Ramos (cell line): ENCODE data around the gene ATAD2B.

Source experiments
- in situ Hi-C: fragments of 300-500 bp; cut with MboI; formaldehyde crosslinking; loops from one replicate; pipeline ENCODE4 v1.14.3; 2022; ENCODE audit warnings: low sequenced_read_pairs; ENCODE audit not compliant: unreplicated experiment

Gene ATAD2B

DNA sequence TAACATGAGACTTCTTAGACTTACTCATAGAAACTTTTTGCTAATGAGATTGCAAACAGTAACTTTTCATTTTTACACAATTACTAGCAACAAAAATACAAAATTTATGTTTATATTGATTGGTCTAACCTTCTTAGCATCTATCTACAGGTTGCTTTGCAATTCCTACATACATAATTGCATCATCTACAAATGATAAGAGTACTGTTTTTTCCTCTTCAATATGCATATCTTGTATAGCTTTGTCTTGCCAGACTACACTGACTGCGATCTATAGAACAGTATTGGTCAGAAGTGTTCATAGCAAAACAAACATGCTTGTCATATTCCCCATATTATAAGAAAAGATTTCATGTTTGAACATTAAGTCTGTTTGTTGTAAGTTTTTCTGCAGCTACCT, 87.9 kb downstream of the ATAD2B start:
- in situ Hi-C loops, result no loop called here

DNA sequence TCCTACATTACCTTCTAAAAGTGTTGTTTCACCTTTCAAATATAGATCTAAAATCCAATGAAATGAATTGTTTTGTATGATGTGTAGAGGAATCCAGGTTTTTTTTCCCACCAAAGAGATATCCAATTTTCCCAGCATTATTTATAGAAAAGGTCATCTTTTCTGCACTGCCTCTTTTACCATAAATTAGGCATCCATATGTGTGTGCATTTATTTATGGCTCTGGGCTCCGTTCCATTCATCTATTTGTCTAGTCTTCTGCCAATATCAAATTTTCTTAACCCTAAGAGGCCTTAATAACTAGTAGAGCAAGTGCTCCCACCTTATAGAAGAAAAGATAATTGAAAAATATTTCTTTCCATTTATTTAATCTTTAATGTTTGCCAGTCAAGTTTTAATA, 88.3 kb downstream of the ATAD2B start:
- in situ Hi-C loops, result no loop called here

DNA sequence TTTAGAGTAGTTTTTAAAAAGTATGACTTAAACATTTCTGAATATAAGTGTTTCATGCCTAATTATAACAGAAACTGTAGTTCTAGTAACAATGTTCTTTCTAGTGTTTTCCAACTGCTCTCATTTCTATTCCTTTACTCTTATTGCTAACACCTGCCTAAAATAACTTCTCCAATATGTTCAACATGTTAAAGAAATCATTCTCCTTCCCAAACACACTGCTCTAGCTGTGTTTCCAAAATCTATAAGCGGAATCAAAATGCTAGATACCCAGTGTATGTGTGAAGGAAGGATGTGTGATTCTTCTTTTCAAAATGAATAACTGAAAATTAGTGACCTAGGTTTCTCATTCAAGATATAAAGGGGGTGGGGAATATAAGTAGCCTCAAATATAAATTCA, 89.1 kb downstream of the ATAD2B start:
- in situ Hi-C loops, result no loop called here

DNA sequence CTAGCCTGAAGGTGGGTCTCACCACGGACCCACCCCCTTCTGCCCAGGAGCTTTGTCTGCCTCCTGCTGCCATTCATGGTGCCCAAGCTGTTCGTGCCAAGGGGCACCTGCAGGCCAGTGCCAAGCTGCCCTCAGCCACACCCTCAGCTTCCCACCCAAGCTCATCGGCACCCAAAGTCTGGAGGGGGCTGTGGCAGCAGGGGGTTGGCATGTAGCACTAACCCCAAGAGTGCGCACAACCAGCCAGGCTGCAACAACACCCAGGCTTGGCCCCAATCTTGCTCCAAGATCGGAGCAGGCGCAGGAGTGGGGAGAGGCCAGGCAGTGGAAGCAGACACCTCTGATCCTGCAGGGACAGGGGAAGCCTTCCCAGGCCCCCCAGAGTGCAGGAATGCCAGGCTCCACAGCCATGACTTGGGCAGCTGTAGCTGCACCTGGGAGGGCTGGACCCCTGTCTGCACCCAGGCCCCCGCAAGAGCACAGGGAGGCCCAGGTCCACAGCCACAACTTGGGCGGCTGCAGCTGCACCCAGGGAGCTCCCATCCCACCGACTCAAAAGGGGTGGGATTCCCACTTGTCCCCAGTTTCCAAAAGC, 89.9 kb downstream of the ATAD2B start:
- in situ Hi-C loops, result no loop called here

DNA sequence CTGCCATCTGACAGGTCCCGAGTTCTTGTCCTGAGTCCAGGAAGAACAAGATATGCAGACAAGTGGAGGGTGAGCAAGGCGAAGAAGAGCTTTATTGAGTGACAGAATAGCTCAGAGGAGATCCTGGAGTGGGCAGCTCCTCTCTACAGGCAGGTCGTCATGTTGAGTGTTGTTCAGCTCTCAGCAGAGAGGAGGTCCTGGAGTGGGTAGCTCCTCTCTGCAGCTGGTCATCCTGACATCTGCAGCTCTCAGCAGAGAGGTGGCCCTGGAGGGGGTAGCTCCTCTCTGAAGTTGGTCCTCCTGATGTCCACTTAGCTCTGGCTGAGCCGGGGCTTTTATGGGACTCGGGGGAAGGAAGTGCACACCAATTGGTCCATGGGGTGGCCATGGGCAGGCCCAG, 90.4 kb downstream of the ATAD2B start:
- in situ Hi-C loops, result no loop called here

DNA sequence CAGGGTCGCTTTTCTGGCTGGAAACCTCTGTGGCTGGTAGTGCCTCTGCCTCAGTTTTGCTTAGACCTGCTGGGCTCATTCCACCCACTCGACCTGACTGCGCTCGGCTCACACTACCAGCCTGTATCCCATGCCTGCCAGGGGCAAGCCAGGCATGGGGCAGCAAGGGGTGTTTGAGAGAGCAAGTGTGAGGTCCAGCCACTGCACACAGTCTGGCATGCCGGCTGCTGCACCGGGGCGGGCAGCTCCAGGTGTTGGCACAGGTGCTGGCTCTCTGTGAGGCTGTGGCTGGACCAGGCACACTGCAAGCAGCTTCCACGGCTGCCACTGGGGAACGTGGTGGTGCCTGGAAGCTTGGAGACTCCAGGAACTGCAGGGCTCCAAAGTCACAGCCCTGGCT, 90.9 kb downstream of the ATAD2B start:
- in situ Hi-C loops, result no loop called here

DNA sequence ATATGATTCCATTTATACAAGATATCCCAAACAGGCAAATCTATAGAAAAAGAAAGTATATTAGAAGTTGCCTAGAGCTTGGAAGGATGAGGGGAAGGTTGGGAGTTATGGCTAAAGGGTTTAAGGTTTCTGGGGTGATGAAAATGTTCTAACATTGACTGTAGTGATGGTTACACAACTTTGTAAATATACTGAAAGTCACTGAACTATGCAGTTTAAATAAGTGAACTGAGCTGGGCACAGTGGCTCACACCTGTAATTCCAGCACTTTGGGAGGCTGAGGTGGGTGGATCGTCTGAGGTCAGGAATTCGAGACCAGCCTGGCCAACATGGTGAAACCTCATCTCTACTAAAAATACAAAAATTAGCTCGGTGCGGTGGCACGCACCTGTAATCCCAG, 91.5 kb downstream of the ATAD2B start:
- in situ Hi-C loops, result no loop called here

DNA sequence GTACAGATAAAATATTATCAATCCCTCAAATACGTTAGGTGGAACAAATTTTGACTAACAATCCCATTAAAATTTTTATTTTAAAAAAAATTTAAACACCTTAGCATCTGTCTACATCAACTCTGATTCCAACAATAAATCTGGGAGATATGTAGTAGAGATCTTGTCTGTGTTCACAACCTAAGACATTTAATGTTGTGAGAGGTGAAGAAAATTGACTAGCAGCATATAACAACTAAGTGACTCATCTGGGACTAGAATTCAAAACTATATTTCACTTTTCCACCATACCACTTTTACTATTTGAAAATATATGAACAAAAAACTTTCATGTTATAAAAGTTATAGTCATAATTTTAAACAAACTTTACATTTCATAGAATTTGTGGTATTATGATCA, 97.9 kb downstream of the ATAD2B start:
- in situ Hi-C loops, result loop anchor here (10.0 kb wide), 2 partner anchors 236 to 336 kb away; no protein-coding TSS in a partner anchor

DNA sequence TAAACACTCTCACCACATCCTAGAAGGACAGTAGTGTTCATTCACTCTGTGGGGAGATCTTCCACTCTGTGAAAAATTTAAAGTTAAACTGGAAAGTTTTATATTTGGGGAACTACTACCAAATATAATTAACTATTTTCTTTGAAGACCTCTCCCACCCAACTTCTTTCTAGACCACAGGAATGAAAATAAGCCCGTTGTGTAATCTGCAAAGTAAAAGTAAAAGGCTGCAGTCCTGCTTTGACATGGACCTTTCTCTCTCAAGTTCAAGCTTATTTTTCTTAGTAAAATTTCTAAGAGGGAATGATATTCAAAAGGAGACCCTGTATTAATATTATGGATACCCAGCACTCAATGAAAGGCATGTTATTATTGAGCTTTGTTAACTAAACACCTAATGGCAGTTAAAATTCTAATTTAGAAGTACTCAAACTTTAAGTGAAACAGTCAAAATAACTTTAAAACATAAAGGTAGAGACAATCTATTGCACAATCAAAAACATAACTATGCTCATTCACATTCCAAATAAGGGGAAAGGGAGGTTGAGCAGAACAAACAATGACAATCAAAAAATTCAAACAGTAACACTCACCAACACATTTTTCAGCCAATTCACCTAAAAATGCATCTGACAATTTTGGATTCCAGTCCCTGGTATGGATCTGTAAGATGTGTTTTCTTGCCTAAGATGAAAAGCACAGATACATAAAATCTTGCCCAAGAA, 98.5 kb downstream of the ATAD2B start:
- in situ Hi-C loops, result loop anchor here (10.0 kb wide), 2 partner anchors 236 to 336 kb away; no protein-coding TSS in a partner anchor

DNA sequence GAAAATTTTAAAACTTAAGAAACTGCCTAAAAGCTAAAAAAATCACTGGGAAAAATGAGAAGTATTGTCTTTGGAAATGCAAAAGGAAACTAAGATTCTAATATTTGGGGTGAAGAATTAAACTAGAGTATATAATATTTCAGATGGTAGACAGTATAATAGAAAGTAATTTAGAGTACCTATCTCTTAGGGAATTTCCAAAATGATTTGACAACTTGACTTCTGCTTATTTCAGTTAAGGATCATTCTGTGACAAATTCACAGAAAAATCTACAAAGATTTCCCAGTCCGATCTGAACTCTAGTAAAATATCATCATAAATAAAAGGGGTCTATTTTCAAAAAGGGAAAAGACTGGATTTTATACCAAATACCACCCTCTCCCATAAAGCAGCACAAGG, 99.6 kb downstream of the ATAD2B start:
- in situ Hi-C loops, result loop anchor here (10.0 kb wide), 2 partner anchors 238 to 338 kb away; no protein-coding TSS in a partner anchor

DNA sequence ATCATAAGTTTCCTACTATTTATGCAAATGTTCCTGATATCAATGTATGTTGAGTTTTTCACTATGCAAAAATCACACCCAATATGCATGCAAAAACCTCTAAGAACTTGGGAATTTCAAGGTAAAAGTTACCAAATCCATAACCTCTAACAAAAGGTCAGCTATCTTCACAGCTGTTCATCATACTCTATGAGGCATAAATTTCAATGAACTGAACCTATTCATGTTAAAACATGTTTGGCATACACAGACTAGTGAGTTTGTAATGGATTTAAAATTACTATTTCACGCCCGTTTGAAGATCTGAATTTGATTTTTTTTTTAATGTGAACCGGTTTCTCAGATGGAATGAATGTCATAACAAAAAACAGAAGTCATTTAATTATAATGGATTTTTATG, 100.2 kb downstream of the ATAD2B start:
- in situ Hi-C loops, result loop anchor here (10.0 kb wide), 2 partner anchors 238 to 338 kb away; no protein-coding TSS in a partner anchor

DNA sequence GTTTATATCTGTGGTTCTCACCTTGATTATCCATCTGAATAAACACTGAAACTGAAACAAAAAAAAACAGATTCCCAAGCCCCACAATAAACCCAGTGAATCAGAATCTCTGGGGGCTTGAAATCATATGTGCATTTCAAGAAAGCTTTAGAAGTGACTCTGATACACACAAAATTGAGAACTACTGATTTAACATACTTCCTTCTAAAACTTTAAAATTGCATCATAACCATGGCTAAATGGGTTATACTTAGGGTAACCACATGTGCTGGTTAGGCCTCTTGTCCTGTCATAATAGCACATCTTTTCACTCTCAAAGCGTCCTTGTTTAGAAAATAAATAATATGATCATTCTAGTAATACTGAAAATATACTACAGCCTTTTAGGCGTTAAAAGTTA, 100.9 kb downstream of the ATAD2B start:
- in situ Hi-C loops, result loop anchor here (10.0 kb wide), 2 partner anchors 239 to 339 kb away; no protein-coding TSS in a partner anchor

DNA sequence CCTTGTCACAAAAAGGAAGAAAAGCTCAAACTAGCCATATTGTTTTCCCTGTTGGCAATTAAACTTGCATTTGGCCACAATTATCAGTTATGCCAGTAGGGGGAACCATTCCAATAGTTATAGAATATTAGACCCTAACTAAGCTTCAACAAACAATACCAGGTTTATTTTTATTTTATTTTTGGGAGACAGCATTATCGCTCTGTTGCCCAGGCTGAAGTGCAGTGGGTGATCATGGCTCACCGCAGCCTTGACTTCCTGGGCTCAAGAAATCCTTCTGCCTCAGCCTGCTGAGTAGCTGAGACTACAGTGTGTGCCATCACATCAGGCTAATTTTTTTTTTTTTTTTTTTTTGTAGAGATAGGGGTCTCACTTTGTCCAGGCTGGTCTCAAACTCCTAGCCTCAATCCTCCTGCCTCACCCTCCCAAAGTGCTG, 102.1 kb downstream of the ATAD2B start:
- in situ Hi-C loops, result loop anchor here (10.0 kb wide), 2 partner anchors 240 to 340 kb away; no protein-coding TSS in a partner anchor

DNA sequence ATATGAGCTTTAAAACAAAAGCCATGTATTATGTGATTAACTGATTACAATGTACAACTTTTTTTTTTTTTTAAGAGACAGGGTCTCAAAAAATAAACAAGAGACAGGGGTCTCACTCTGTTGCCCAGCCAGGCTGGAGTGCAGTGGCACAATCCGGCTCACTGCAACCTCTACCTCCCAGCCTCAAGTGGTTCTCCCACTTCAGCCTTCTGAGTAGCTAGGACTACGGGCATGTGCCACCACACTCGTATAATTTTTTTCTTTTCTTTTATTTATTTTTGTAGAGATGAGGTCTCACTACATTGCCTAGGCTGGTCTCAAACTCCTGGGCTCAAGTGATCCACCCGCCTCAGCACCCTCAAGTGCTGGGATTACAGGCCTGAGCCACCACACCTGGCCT, 103.1 kb downstream of the ATAD2B start:
- in situ Hi-C loops, result loop anchor here (10.0 kb wide), 2 partner anchors 241 to 341 kb away; no protein-coding TSS in a partner anchor

DNA sequence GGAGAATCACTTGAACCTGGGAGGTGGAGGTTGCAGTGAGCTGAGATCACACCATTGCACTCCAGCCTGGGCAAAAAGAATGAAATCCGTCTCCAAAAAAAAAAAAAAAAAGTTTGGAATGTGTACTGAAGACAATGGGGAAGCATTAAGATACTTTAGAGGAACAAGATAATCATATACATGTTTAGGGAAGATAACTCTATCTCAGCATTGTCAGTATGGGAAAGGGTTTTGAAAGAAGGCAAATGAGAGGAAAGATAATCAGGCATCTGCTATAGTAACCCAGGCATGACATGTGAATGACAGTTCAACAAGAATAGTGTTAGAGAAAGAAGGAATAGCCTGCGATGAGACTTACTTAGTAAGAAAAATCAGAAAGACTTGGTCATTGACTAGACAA, 112.0 kb downstream of the ATAD2B start:
- in situ Hi-C loops, result no loop called here

DNA sequence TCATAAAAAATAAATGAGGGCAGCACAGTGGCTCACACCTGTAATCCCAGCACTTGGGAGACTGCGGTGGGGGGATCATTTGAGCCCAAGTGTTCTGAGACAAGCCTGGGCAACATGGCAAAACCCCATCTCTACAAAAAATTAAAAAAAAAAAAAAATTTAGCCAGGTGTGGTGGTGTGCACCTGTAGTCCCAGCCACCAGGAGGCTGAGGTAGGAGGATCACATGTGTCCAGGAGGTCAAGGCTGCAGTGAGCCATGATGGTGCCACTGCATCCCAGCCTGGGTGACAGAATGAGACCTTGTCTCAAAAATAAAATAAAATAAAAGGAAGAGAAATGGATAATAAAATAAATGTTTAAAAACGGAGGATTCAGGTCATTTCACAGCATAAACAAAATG, 113.5 kb downstream of the ATAD2B start:
- in situ Hi-C loops, result no loop called here

DNA sequence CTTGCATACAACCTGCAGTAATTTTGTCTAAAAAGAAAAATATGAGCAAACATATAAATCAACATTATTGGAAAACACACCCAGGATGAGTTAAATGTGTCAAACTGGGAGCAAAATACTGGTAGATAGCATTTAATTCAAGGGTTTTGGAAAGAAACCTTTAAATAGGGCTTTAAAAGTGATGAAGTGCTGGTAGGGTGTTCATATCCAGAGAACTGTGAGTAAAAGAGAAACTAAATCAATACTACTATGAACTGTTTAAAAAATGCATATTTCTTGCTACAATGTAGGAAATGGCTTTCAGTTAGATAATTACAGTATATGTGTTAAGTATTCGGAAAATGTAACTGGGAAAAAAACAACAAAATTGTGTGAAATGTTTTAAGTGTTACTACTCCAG, 117.8 kb downstream of the ATAD2B start:
- in situ Hi-C loops, result no loop called here

DNA sequence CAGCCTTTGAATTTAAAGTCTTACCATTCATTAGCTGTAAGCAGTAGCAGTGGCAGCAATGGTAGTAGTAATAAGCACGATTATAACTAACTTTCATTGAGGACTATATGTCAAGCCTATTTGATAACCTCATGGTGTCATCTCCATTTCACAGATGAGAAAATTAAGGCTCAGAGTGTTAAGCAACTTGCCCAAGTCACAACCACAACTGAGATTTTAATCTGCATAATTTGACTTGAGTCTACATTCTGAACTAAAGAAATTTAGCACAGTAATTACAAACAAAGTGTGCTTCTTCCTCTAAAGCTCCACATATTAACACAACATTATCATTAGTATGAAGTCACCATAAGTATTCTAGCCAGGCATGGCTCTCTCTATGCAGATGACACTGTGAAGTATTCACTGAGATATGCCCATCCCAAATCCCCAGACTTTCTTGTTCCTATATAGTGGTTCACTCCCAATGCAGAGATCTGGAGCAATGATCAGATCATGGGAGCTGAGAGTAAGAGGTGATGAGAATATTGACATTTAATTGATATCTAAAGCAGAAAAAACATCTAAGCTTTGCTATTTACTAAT, 120.2 kb downstream of the ATAD2B start:
- in situ Hi-C loops, result no loop called here

DNA sequence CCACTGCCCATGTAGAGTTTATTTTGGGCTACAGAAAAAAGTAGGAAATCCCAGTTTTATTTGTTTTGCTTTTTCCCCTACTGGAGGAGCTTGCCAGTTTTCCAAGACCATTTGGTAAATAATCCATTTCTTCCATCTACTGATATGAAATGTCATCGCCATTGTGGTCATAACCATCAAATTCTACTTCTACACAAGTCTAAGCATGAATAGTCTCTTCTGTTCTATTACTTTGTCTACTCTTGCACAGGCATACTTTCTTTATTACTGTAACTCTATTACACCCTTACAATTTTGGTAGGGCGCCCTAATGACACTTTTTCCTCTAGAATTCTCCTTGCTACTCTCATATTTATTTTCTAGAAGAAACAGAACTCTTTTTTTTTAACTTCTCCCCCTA, 120.7 kb downstream of the ATAD2B start:
- in situ Hi-C loops, result no loop called here

DNA sequence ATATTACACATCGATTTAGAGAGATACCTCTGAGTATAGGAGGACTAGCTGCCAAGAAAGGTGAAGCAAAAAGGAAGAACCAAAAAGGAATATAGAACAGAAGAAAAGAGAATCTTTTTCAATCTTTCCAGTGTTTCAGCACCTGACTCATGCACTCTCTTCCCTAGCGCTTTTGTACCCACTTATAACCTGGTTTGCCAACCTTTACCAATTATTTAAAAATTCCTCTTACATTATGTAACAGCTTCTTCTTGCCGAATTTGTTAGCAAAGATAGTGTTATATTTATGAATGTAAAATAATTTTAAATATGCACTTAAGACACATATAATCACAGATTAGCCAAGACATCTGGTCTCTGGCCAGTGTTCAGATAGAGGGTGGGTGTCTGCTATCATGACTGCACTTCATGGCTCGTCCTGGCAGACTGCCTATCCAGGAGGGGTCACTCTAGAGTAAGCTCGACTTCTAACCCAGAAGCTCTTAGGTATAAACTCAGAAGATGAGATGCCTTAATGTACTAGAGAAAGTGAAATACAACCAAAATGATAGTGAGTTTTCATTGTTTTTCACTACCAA, 122.9 kb downstream of the ATAD2B start:
- in situ Hi-C loops, result no loop called here
